ENCODE measurements around the gene SNTA1. TPM values are rescaled to one million over a fixed set of nuclear protein-coding genes. Genes with fewer than 3 reads are reported as not detected.

Gene SNTA1
- polyA plus RNA-seq, 1 donor (not counting 4 experiments of a cell fraction or from before 2014, with no cell fraction given): 3.6 TPM

GRCh38 chr20:33408716-33409654 lies 34.6 kb downstream of the SNTA1 start:
- TF ChIP-seq CTCF (optimal IDR thresholded peaks at IDR 0.05 in 1 of 3, IDR thresholded peaks at IDR 0.05 in 1 of 3, conservative IDR thresholded peaks at IDR 0.05 in 1 of 3; ENCODE audit: extremely low read depth in 1 of 3, insufficient read depth in 2 of 3, low read length in 3 of 3): no peak
- no peak for TF ChIP-seq EZH2 (IDR thresholded peaks at IDR 0.05; ENCODE audit: low read length)
- Histone ChIP-seq H3K9ac (ENCODE audit: control insufficient read depth, extremely low read depth, insufficient read depth, low read length) (no peak overlapping the region), H4K20me1 (ENCODE audit: control insufficient read depth, extremely low read depth, insufficient read depth, low read length) (no peaks in the 10 kb centered on the region), H3K9me1 (ENCODE audit: control insufficient read depth, extremely low read depth, insufficient read depth, low read length) (no peaks in the 10 kb centered on the region), H3K9me3 (ENCODE audit: control insufficient read depth, low read depth, low read length) (no peaks in the 10 kb centered on the region), H3K4me2 (ENCODE audit: control insufficient read depth, extremely low read depth, insufficient read depth, low read depth, low read length) (no peak overlapping the region), H2AFZ (ENCODE audit: control insufficient read depth, low read length) (no peak overlapping the region), H3K4me1 (ENCODE audit: control insufficient read depth, extremely low read depth, insufficient read depth, low read length) (peaks cover 7% of the 10 kb centered on the region), H3K27me3 (ENCODE audit: control insufficient read depth, extremely low read depth, insufficient read depth, low read length) (no peaks in the 10 kb centered on the region), H3K4me3 (ENCODE audit: control insufficient read depth in 2 of 3, extremely low read depth in 1 of 3, insufficient read depth in 2 of 3, low read depth in 1 of 3, low read length in 3 of 3) (no peak overlapping the region), H3K36me3 (ENCODE audit: control insufficient read depth in 2 of 2, extremely low read depth in 1 of 2, insufficient read depth in 2 of 2, low read length in 2 of 2) (peaks cover 7 to 10% of the 10 kb centered on the region in 2 experiments), H3K79me2 (ENCODE audit: control insufficient read depth, insufficient read depth, low read length) (peaks cover 6% of the 10 kb centered on the region), H3K27ac (ENCODE audit: control insufficient read depth, insufficient read depth, low read length) (no peak overlapping the region)
- dilution Hi-C loops (cut with MboI; ENCODE audit: extremely low pct_ligation_motif_present, low sequenced_read_pairs): no loop called here
- DNase-seq (ENCODE audit: low read depth, low spot score) (no peak), FAIRE-seq (no peak)

- no peaks in the 10 kb centered on the region for H3K27me3 ChIP-seq (ENCODE audit: control insufficient read depth, extremely low read depth, insufficient read depth, low read length)
- H4K20me1 ChIP-seq (ENCODE audit: control insufficient read depth, extremely low read depth, insufficient read depth, low read length): no peaks in the 10 kb centered on the region
- no peak overlapping the region for H2AFZ ChIP-seq (ENCODE audit: control insufficient read depth, low read length)
- no peak overlapping the region for H3K4me3 ChIP-seq (ENCODE audit: control insufficient read depth in 2 of 3, extremely low read depth in 1 of 3, insufficient read depth in 2 of 3, low read depth in 1 of 3, low read length in 3 of 3)
- no peak overlapping the region for H3K4me2 ChIP-seq (ENCODE audit: control insufficient read depth, extremely low read depth, insufficient read depth, low read depth, low read length)
- peaks cover 11% of the 10 kb centered on the region for H3K4me1 ChIP-seq (ENCODE audit: control insufficient read depth, extremely low read depth, insufficient read depth, low read length)
- no peak overlapping the region for H3K9ac ChIP-seq (ENCODE audit: control insufficient read depth, extremely low read depth, insufficient read depth, low read length)
- dilution Hi-C loops (cut with MboI; ENCODE audit: extremely low pct_ligation_motif_present, low sequenced_read_pairs): no loop called here
- TF ChIP-seq EZH2 (IDR thresholded peaks at IDR 0.05; ENCODE audit: low read length) (no peak), CTCF (optimal IDR thresholded peaks at IDR 0.05 in 1 of 3, IDR thresholded peaks at IDR 0.05 in 1 of 3, conservative IDR thresholded peaks at IDR 0.05 in 1 of 3; ENCODE audit: extremely low read depth in 1 of 3, insufficient read depth in 2 of 3, low read length in 3 of 3) (no peak)
- H3K27ac ChIP-seq (ENCODE audit: control insufficient read depth, insufficient read depth, low read length): no peak overlapping the region
- no peaks in the 10 kb centered on the region for H3K9me1 ChIP-seq (ENCODE audit: control insufficient read depth, extremely low read depth, insufficient read depth, low read length)
- peaks cover 7 to 10% of the 10 kb centered on the region in 2 experiments for H3K36me3 ChIP-seq (ENCODE audit: control insufficient read depth in 2 of 2, extremely low read depth in 1 of 2, insufficient read depth in 2 of 2, low read length in 2 of 2)
- peaks cover 6% of the 10 kb centered on the region for H3K79me2 ChIP-seq (ENCODE audit: control insufficient read depth, insufficient read depth, low read length)
- no peak for FAIRE-seq
- no peak for DNase-seq (ENCODE audit: low read depth, low spot score)
- H3K9me3 ChIP-seq (ENCODE audit: control insufficient read depth, low read depth, low read length): no peaks in the 10 kb centered on the region
These were observed 35.2 kb downstream of the SNTA1 start for GRCh38 chr20:33408313-33408712.
